Fibroblast of lung (primary cell): Measurements from ENCODE around the gene APOBR. TPM values are rescaled to one million over a fixed set of nuclear protein-coding genes. Genes with fewer than 3 reads are reported as not detected.
"Not testable (repeated sequence)": the region's sequence is repeated elsewhere in the genome, so short reads cannot be mapped to it uniquely, and the experiment has no call there.

ENCODE experiments used
- DNase-seq, 2 donors: peaks; one replicate each; pipeline versions ENCODE4 v3.0.0 to v3.0.0-alpha.2; 2010; ENCODE audit warnings: low read depth in 2 of 2
- H2AFZ ChIP-seq: 2 replicates; pipeline ENCODE4 v1.5.1; 2012; ENCODE audit warnings: low read length, control low read depth, inconsistent platforms
- H3K27ac ChIP-seq: 2 replicates; pipeline ENCODE4 v1.5.1; 2011; ENCODE audit warnings: low read length, control low read depth; ENCODE audit not compliant: insufficient read depth
- H3K27me3 ChIP-seq: 2 replicates; pipeline ENCODE4 v1.5.1; 2011; ENCODE audit warnings: mild to moderate bottlenecking, low read length; ENCODE audit not compliant: control insufficient read depth, insufficient read depth
- H3K36me3 ChIP-seq: 2 replicates; pipeline ENCODE4 v1.5.1; 2011; ENCODE audit warnings: low read length; ENCODE audit not compliant: control insufficient read depth, insufficient read depth
- H3K4me1 ChIP-seq: 2 replicates; pipeline ENCODE4 v1.5.1; 2011; ENCODE audit warnings: low read length; ENCODE audit not compliant: control insufficient read depth, insufficient read depth; ENCODE audit errors: extremely low read depth
- H3K4me2 ChIP-seq: 2 replicates; pipeline ENCODE4 v1.5.1; 2011; ENCODE audit warnings: low read length, control low read depth; ENCODE audit not compliant: insufficient read depth; ENCODE audit errors: extremely low read depth
- H3K4me3 ChIP-seq, 4 experiments: fragments of 200-600 bp in 1 of 4; sonication (generic) in 1 of 4; replicated peaks in 1 of 4; 2 replicates each; pipeline ENCODE4 v1.5.1; 2011 to 2016; ENCODE audit warnings: low read length in 4 of 4, low read depth in 3 of 4, mild to moderate bottlenecking in 3 of 4, control low read depth in 2 of 4, inconsistent platforms in 1 of 4, mixed read lengths in 1 of 4; ENCODE audit not compliant: insufficient read depth in 1 of 4; ENCODE audit errors: control extremely low read depth in 1 of 4
- H3K79me2 ChIP-seq: 2 replicates; pipeline ENCODE4 v1.5.1; 2012; ENCODE audit warnings: mild to moderate bottlenecking, low read length, inconsistent platforms; ENCODE audit not compliant: control insufficient read depth, insufficient read depth
- H3K9ac ChIP-seq: 2 replicates; pipeline ENCODE4 v1.5.1; 2011; ENCODE audit warnings: mild to moderate bottlenecking, low read length, control low read depth; ENCODE audit not compliant: insufficient read depth
- H3K9me3 ChIP-seq: 2 replicates; pipeline ENCODE4 v1.5.1; 2012; ENCODE audit warnings: low read depth, low read length; ENCODE audit not compliant: control insufficient read depth, insufficient read depth
- H4K20me1 ChIP-seq: 2 replicates; pipeline ENCODE4 v1.5.1; 2011; ENCODE audit warnings: low read length; ENCODE audit not compliant: control insufficient read depth, insufficient read depth; ENCODE audit errors: extremely low read depth
- CTCF ChIP-seq, 2 donors: IDR thresholded peaks in 1 of 2; conservative IDR thresholded peaks in 1 of 2; 1 replicate in 1 of 2; 2 replicates in 1 of 2; pipeline ENCODE4 v1.5.1; 2011 to 2012; ENCODE audit warnings: low read length in 2 of 2, control low read depth in 1 of 2, inconsistent platforms in 1 of 2, low read depth in 1 of 2, mild to moderate bottlenecking in 1 of 2
- EZH2 ChIP-seq: IDR thresholded peaks from 2 replicates; pipeline ENCODE4 v1.5.1; 2012; ENCODE audit warnings: low read length, control low read depth, mild to moderate bottlenecking; ENCODE audit errors: missing control alignments
- polyA plus RNA-seq, 2 donors: library from polyadenylated mRNA; depleted of rRNA in 1 of 2; stranded (reverse) in 1 of 2; unstranded in 1 of 2; fragments of >200 nt; gene quantifications; 2 replicates each; pipeline ENCODE4 v1.2.1, GENCODE V29; 2011 to 2012; ENCODE audit warnings: missing spikeins in 1 of 2
- total RNA-seq: library from RNA; depleted of rRNA; stranded (reverse); fragments of >200 nt; gene quantifications from 2 replicates; pipeline ENCODE4 v1.2.1, GENCODE V29; 2014

Gene APOBR
- total and polyA plus RNA-seq, 2 donors (not counting 1 experiment from before 2014, with no cell fraction given) = under 0.01 TPM; not detected in 1

GRCh38 chr16:28498666-28499381 lies 4.4 kb downstream of the APOBR start:
- no peaks in the 10 kb centered on the region for H4K20me1 ChIP-seq
- no peak overlapping the region for H2AFZ ChIP-seq
- H3K79me2 ChIP-seq = no peaks in the 10 kb centered on the region
- DNase-seq = no peak
- H3K9me3 ChIP-seq = no peaks in the 10 kb centered on the region
- H3K4me1 ChIP-seq = no peaks in the 10 kb centered on the region
- peaks cover 7% of the 10 kb centered on the region for H3K27me3 ChIP-seq
- H3K36me3 ChIP-seq = no peaks in the 10 kb centered on the region
- no peak for TF ChIP-seq EZH2
- no peak for TF ChIP-seq CTCF (conservative IDR thresholded peaks at IDR 0.05 in 1 of 2, IDR thresholded peaks at IDR 0.05 in 1 of 2; ENCODE audit: low read depth in 1 of 2, low read length in 2 of 2)
- H3K9ac ChIP-seq = no peak overlapping the region
- H3K4me3 ChIP-seq = no peak overlapping the region
- H3K27ac ChIP-seq = no peak overlapping the region
- H3K4me2 ChIP-seq = no peak overlapping the region

GRCh38 chr16:28499854-28500253 lies 5.4 kb downstream of the APOBR start:
- Histone ChIP-seq H4K20me1 (no peaks in the 10 kb centered on the region), H3K27ac (no peak overlapping the region), H3K9me3 (no peaks in the 10 kb centered on the region), H2AFZ (no peak overlapping the region), H3K4me1 (no peaks in the 10 kb centered on the region), H3K79me2 (no peaks in the 10 kb centered on the region), H3K36me3 (no peaks in the 10 kb centered on the region), H3K4me3 (no peak overlapping the region), H3K27me3 (peaks cover 7% of the 10 kb centered on the region), H3K4me2 (no peak overlapping the region), H3K9ac (no peak overlapping the region)
- DNase-seq = no peak
- no peak for TF ChIP-seq CTCF (conservative IDR thresholded peaks at IDR 0.05 in 1 of 2, IDR thresholded peaks at IDR 0.05 in 1 of 2; ENCODE audit: low read depth in 1 of 2, low read length in 2 of 2)
- TF ChIP-seq EZH2 = no peak

- H3K4me1 ChIP-seq, H4K20me1 ChIP-seq, H3K36me3 ChIP-seq, H3K4me2 ChIP-seq, H3K79me2 ChIP-seq, H3K27ac ChIP-seq, H3K27me3 ChIP-seq, H3K9ac ChIP-seq, DNase-seq, H3K4me3 ChIP-seq, H3K9me3 ChIP-seq, H2AFZ ChIP-seq: not testable (repeated sequence)
These were observed 6.2 kb downstream of the APOBR start for GRCh38 chr16:28500476-28501180.
